Activated CD8-positive, alpha-beta memory T cell treated with anti-CD3 and anti-CD28 coated beads, Interleukin-2, amount 50 U/mL, for 48 hours (primary cell): ENCODE data around the gene CNOT4.
"Not testable (repeated sequence)": the region's sequence is repeated elsewhere in the genome, so short reads cannot be mapped to it uniquely, and the experiment has no call there.

Source experiments
- DNase-seq: peaks from one replicate; pipeline ENCODE4 v3.0.0-alpha.2; 2020

CNOT4 gene

DNA sequence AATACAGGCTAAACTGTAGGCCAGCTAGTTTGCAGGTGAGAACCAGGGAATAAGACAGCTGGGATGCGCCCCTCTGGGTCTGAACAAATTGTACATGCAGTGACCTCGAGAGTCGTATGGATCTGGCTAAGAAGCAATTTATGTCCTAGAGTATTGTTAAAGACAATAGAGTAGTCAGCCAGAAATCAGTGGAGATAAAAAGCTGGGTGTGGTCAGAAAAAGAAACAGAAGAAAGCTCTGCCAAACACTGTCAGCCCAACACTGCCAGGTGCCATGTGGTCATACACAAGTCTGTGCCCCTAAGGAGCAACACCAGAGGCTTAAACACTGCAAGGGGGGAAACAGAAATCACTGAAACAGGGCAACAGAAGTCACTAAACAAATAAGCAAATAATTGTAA lies 62.2 kb downstream of the CNOT4 start:
- DNase-seq: no peak

DNA sequence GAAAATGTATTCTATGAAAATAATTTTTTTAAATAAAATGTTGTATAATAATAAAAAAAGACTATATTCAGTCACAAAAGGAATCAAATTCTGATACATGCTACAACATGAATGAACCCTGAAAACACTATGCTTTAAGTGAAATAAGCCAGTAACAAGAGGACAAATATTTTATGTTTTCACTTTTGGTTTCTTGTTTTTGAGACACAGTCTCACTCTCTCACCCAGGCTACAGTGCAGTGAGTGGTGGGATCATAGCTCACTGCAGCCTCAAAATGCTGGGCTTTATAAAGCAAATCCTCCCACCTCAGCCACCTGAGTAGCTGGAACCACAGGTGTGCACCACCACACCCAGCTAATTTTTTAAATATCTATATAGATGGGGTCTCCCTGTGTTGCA lies 64.2 kb downstream of the CNOT4 start:
- no peak for DNase-seq

GRCh38 chr7:135445266-135445665 lies 64.6 kb downstream of the CNOT4 start:
- DNase-seq: not testable (repeated sequence)

GRCh38 chr7:135441791-135442190 lies 68.1 kb downstream of the CNOT4 start:
- DNase-seq: no peak

GRCh38 chr7:135434047-135434446 lies 75.9 kb downstream of the CNOT4 start:
- no peak for DNase-seq

GRCh38 chr7:135430626-135431025 lies 79.3 kb downstream of the CNOT4 start:
- no peak for DNase-seq

DNA sequence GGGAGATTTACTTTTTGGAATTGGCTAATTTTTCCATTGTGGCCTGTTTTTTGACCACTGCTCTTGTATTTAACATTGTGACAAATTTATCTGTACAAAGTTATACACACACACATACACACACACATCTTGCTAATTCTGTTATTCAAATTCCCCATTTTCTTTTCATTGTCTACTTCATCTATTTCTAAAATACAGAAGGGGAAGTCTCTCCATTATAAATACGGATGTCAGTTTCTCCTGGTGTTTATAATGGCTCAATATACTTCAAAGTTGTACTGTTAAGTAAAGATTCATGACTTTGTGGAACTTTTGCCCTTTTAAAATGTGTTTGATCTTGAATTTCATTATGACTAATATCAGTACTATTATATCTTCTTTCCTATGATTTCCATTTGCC lies 81.0 kb downstream of the CNOT4 start:
- DNase-seq: no peak

DNA sequence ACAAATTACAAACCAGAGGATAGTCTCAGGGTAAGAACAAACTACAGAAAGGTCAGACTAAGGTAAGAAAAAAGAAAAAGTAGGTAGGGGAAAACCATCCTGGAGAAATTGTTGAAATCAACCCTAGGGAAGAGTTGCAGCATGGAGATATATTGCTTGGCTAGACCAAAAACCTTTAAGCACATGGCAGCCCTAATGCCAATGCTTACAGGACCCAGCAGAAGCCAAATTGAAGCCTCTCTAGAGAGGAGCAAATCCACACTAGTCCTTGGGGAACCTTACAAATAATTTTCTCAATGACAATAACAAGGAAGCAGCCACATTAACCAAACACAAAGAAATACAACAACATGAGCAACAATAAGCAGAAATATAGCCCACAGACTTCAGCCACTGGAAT lies 81.9 kb downstream of the CNOT4 start:
- no peak for DNase-seq

DNA sequence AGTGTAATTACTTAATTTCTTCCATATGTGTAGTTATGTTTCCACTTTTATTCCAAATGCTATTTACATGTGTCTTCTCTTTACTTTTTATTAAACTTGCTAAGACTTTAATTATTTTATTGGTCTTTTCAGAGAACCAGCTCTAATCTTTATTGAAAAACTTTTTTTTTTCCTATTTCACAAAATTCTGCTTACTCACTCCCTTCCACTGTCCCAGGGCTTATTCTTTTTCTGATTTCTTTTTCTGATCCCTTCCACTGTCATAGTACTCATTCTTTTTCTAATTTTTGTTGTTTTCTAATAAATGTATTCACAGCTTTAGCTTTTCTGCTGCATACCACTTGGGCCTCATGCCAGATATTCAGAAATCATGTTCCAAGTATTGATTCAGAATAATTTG lies 82.7 kb downstream of the CNOT4 start:
- DNase-seq: no peak

DNA sequence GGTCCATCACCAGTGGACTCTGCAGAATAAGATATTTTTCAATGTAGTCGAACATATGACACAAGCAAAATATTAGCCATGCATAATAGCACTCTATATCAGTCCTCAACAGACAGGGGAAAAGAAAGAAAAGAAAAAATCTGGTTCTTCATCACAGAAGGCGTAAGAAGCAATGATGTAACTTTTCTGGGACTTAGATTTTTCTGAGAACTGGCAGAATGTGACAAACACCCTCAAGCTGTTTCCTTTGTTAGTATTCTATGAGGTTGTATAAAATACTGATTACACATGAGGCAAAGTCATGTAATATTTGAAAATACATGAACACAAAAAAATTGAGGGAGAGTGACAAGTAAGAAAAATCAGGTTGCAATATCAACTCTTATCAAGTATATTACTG lies 84.9 kb downstream of the CNOT4 start:
- no peak for DNase-seq

DNA sequence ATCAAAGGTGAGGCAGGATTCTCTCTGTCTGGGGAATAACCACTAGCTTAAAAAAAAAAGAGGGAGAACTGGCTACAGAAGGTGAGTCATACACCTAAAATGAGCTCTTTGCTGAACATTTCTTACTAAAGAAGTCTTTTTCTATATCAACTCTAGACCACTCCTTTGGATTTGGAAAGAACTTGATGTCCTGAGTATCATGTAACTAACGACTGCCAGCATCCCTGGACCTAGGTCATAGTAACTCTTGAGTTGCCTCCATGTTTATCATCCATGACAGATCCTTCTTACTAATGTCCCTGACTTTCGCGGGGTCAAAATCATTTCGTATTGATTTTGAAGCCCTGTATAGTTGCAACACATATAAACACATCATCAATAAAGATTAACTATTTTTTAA lies 89.1 kb downstream of the CNOT4 start:
- no peak for DNase-seq

DNA sequence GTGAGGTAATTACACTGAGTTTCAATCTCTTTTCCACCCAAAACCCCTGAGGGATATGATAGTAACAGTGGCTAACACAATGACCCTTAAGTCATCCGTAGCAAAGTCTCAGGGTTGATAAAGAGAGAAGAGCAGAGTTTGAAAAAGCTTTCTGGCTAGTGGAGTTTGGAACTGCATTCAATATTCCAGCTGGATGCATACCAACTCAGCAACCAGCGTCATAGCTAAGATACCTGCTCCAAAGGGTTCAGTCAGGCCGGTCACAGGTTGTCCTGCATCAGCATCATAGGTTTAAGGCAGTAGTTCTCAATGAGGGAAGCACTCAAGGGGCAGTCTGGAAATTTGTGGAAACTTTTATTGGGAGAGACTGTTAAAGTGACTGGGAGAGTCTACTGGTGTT lies 93.5 kb downstream of the CNOT4 start:
- DNase-seq: no peak

DNA sequence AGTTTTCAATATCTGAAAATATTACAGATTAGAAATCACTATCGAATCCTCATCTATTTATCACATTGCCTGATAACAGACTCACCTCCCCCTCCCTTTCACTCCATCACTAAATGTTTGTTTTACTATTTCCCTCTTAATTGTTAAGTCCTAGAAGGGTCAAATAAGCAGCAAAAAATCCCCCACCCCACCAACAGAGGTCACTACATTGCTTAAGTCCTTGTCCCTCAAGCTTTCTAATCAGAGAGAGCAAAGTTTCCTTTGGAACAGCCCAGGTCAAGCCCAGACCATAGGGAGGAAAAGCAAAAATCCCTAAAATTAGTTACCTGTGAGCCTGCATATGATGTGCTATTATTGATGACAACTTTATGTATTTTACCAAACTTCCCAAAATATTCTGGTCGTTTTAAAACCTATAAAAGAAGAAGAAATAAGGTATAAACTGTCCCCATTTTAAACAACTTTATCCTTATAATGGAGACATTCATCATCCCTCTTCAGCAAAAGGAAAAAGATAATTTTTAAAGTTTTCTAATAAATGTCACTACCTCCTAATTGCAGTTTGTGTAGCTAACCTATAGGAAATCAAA lies 95.0 kb downstream of the CNOT4 start:
- no peak for DNase-seq

- DNase-seq: no peak
Measured at GRCh38 chr7:135414208-135414607, 95.7 kb downstream of the CNOT4 start.

DNA sequence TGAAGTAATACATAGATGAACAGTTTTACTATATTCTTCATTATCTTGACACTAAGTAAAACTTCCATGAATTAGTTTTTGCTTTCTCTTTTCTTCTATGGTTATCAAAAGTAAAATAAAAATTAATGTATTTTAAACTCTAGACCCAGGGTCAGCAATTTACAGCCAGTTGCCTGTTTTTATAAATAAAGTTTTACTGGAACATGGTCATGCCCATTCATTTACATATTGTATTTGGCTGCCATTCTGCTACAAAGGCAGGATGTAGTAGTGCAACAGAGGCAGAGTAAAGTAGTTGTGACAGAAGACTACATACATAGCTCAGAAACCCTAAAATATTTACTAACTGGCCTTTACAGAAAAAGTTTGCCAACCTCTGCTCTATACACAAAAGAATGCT lies 98.8 kb downstream of the CNOT4 start:
- no peak for DNase-seq

DNA sequence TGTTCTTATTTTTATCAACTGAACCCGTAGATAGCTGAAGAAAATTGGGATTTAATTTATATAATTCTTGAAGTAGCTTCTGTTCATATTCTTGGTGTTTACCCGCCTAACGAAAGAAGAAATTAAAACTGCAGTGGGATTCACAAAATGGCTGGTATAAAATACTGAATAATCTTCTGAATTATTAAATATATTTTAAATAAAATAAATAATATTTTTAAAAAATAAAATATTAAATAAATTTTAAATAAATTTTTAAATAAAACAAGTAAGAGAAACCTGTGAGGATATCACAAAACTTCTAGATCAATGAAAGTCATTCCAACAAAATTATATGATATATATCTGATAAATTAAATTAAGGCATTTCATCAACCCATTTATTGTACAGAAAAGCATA lies 99.4 kb downstream of the CNOT4 start:
- DNase-seq: no peak

GRCh38 chr7:135409845-135410542 lies 99.9 kb downstream of the CNOT4 start:
- no peak for DNase-seq

- no peak for DNase-seq
Measured at GRCh38 chr7:135407884-135408283, 102.0 kb downstream of the CNOT4 start.

- DNase-seq: no peak
Measured at GRCh38 chr7:135406918-135407317, 103.0 kb downstream of the CNOT4 start.

GRCh38 chr7:135405969-135406368 lies 103.9 kb downstream of the CNOT4 start:
- DNase-seq: no peak

DNA sequence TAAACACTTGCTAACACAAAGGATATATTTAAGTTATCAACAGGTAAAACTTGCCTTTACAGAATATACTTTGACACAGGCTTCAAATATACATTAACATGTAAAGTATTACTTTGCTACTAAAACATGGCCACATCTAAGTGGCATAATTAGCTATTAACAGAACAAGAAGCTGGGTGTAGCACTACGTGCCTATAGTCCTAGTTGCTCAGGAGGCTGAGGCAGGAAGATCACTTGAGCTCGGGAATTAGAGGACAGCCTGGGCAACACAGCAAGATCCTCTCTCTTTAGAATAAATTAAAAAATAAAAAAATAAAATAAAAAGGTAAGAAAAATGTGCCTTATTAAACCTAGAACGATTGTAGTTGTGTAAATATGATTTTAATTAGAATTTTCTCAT lies 106.6 kb downstream of the CNOT4 start:
- no peak for DNase-seq

GRCh38 chr7:135397689-135398088 lies 112.2 kb downstream of the CNOT4 start:
- no peak for DNase-seq

GRCh38 chr7:135392701-135393100 lies 117.2 kb downstream of the CNOT4 start:
- DNase-seq: no peak

- DNase-seq: no peak
Measured at GRCh38 chr7:135391514-135391913, 118.4 kb downstream of the CNOT4 start.

GRCh38 chr7:135390829-135391228 lies 119.1 kb downstream of the CNOT4 start:
- DNase-seq: no peak
